ENCODE data around the gene RTN4RL1. TPM values are rescaled to one million over a fixed set of nuclear protein-coding genes. Genes with fewer than 3 reads are reported as not detected.

Gene RTN4RL1
- total RNA-seq, 1 experiment from 2014 or later, result 0.80 TPM

DNA sequence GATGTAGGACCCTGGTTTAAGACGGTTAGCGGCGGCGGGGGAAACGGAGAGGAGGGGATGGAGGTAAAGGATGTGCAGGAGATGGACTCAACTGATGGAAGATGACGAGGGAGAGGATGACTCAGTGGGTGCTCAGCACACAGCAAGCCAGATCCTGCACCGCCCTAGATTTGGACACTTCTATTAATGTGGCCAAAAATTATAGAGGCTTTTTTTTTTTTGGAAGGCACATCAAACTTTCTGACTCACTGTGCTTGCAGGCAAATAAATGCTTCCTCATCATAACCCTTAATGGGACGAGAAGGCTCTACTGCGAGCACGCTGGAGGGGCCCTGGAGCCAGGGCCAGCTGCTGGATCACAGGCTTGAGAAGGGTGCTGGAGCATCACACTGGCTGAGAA lies 36.0 kb downstream of the RTN4RL1 start:
- TF ChIP-seq TCF7L2 (IDR thresholded peaks at IDR 0.05; ENCODE audit: low read depth, low read length) (no peak), POLR2AphosphoS5 (IDR thresholded peaks at IDR 0.05; ENCODE audit: low read depth, low read length) (no peak), SIN3A (IDR thresholded peaks at IDR 0.05; ENCODE audit: borderline replicate concordance, insufficient read depth, low read depth, low read length) (no peak)
- TF ChIP-seq, protein P1, sequence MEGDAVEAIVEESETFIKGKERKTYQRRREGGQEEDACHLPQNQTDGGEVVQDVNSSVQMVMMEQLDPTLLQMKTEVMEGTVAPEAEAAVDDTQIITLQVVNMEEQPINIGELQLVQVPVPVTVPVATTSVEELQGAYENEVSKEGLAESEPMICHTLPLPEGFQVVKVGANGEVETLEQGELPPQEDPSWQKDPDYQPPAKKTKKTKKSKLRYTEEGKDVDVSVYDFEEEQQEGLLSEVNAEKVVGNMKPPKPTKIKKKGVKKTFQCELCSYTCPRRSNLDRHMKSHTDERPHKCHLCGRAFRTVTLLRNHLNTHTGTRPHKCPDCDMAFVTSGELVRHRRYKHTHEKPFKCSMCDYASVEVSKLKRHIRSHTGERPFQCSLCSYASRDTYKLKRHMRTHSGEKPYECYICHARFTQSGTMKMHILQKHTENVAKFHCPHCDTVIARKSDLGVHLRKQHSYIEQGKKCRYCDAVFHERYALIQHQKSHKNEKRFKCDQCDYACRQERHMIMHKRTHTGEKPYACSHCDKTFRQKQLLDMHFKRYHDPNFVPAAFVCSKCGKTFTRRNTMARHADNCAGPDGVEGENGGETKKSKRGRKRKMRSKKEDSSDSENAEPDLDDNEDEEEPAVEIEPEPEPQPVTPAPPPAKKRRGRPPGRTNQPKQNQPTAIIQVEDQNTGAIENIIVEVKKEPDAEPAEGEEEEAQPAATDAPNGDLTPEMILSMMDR (IDR thresholded peaks at IDR 0.05), result no peak
- TF ChIP-seq, protein P2, sequence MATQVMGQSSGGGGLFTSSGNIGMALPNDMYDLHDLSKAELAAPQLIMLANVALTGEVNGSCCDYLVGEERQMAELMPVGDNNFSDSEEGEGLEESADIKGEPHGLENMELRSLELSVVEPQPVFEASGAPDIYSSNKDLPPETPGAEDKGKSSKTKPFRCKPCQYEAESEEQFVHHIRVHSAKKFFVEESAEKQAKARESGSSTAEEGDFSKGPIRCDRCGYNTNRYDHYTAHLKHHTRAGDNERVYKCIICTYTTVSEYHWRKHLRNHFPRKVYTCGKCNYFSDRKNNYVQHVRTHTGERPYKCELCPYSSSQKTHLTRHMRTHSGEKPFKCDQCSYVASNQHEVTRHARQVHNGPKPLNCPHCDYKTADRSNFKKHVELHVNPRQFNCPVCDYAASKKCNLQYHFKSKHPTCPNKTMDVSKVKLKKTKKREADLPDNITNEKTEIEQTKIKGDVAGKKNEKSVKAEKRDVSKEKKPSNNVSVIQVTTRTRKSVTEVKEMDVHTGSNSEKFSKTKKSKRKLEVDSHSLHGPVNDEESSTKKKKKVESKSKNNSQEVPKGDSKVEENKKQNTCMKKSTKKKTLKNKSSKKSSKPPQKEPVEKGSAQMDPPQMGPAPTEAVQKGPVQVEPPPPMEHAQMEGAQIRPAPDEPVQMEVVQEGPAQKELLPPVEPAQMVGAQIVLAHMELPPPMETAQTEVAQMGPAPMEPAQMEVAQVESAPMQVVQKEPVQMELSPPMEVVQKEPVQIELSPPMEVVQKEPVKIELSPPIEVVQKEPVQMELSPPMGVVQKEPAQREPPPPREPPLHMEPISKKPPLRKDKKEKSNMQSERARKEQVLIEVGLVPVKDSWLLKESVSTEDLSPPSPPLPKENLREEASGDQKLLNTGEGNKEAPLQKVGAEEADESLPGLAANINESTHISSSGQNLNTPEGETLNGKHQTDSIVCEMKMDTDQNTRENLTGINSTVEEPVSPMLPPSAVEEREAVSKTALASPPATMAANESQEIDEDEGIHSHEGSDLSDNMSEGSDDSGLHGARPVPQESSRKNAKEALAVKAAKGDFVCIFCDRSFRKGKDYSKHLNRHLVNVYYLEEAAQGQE (IDR thresholded peaks at IDR 0.05; ENCODE audit: insufficient read depth in 1 of 2, low read depth in 2 of 2, low read length in 1 of 2), result no peak
- DNase-seq (ENCODE audit: low read depth, low spot score) (no peak), ATAC-seq (no peak)
- POLR2A ChIA-PET, result no interaction called here
- no peaks in the 10 kb centered on the region for H3K36me3 ChIP-seq (ENCODE audit: control insufficient read depth, insufficient read depth, low read length)
- no peaks in the 10 kb centered on the region for H3K27me3 ChIP-seq (ENCODE audit: control insufficient read depth, insufficient read depth, low read length)
- no peaks in the 10 kb centered on the region for H3K4me1 ChIP-seq (ENCODE audit: control insufficient read depth, insufficient read depth, low read length)
- CTCF ChIA-PET, result no interaction called here
- BruUV-seq (replicated peaks), result no TSS peak
- H3K4me3 ChIP-seq (ENCODE audit: low read depth in 2 of 2, low read length in 2 of 2), result no peak overlapping the region
- in situ Hi-C loops (cut with HindIII; ENCODE audit: low pct_unique_long_range_greater_than_20kb, low sequenced_read_pairs), result no loop called here
- no peaks in the 10 kb centered on the region for H3K9me3 ChIP-seq (ENCODE audit: control insufficient read depth, insufficient read depth, low read depth, low read length)
- H3K27ac ChIP-seq (ENCODE audit: low read length), result no peak overlapping the region
- intact Hi-C loops (cut with micrococcal nuclease; ENCODE audit: unreplicated experiment), result no loop called here

DNA sequence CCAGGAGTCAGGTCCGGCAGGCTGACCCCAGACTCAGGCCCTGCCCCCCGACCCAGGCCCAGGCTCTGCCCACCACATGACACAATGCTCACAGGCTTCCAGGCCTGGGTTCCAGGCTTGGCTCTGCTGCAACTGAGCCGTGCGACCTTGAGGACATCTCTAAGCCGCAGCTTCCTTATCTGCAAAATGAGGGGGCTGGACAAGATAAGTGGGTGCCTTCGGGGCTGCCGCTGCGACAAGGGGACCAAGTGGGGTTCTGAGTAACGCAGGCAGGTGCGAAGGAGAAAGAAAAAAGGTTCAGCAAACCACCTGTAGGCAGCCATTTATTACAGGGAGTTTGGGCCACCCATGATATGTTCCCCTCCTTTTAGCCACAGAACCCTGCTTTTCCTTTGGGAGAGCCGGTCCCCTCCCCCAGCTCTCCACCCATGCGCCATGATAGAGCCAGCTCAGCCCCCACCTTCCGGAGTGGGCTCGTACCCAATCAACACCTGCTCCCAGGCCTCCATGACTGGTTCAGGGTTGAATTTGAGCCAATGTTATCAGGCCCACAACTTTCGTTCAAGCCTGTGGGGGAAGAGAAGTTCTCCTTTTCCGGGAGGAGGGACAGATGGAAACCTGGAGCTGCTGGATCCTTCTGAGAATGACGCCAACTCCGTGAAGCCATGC lies 38.2 kb downstream of the RTN4RL1 start:
- Histone ChIP-seq H3K27me3 (ENCODE audit: control insufficient read depth, insufficient read depth, low read length) (no peaks in the 10 kb centered on the region), H3K9me3 (ENCODE audit: control insufficient read depth, insufficient read depth, low read depth, low read length) (no peaks in the 10 kb centered on the region), H3K4me1 (ENCODE audit: control insufficient read depth, insufficient read depth, low read length) (no peaks in the 10 kb centered on the region), H3K36me3 (ENCODE audit: control insufficient read depth, insufficient read depth, low read length) (no peaks in the 10 kb centered on the region), H3K4me3 (ENCODE audit: low read depth in 2 of 2, low read length in 2 of 2) (no peak overlapping the region), H3K27ac (ENCODE audit: low read length) (no peak overlapping the region)
- CTCF ChIA-PET, result no interaction called here
- intact Hi-C loops (cut with micrococcal nuclease; ENCODE audit: unreplicated experiment), result no loop called here
- DNase-seq (ENCODE audit: low read depth, low spot score), result no peak
- BruUV-seq (replicated peaks), result no TSS peak
- no peak for TF ChIP-seq SIN3A (IDR thresholded peaks at IDR 0.05; ENCODE audit: borderline replicate concordance, insufficient read depth, low read depth, low read length)
- in situ Hi-C loops (cut with HindIII; ENCODE audit: low pct_unique_long_range_greater_than_20kb, low sequenced_read_pairs), result no loop called here
- POLR2A ChIA-PET, result interaction anchor here (0.7 kb wide), 1 partner anchor 74 kb away, joined by 7 read pairs; no protein-coding TSS in a partner anchor
- ATAC-seq, result no peak

DNA sequence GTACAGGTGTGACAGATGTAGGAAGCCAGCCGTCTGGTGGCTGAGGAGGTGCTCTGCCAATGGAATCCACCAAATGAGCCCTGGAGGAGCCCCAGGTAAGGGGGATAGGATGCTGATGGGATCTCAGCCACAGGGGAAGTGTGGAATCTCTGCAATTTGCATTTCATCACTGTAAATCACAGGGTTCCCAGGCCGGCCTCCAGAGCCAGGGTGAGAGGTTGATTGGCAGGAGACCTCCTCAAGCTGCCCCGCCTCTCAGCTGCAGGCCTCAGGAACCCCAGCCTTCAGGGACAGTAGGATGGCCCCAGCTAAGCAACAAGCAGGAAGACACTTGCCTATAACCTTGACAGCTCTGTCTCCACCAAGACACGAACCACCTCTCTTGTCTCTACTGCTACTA lies 39.4 kb downstream of the RTN4RL1 start:
- Histone ChIP-seq H3K4me3 (ENCODE audit: low read depth in 2 of 2, low read length in 2 of 2) (no peak overlapping the region), H3K36me3 (ENCODE audit: control insufficient read depth, insufficient read depth, low read length) (no peaks in the 10 kb centered on the region), H3K27me3 (ENCODE audit: control insufficient read depth, insufficient read depth, low read length) (no peaks in the 10 kb centered on the region), H3K9me3 (ENCODE audit: control insufficient read depth, insufficient read depth, low read depth, low read length) (no peaks in the 10 kb centered on the region), H3K27ac (ENCODE audit: low read length) (no peak overlapping the region), H3K4me1 (ENCODE audit: control insufficient read depth, insufficient read depth, low read length) (no peaks in the 10 kb centered on the region)
- ATAC-seq (no peak), DNase-seq (ENCODE audit: low read depth, low spot score) (no peak)
- in situ Hi-C loops (cut with HindIII; ENCODE audit: low pct_unique_long_range_greater_than_20kb, low sequenced_read_pairs), result no loop called here
- no TSS peak for BruUV-seq (replicated peaks)
- intact Hi-C loops (cut with micrococcal nuclease; ENCODE audit: unreplicated experiment), result no loop called here
- CTCF ChIA-PET, result no interaction called here
- POLR2A ChIA-PET, result no interaction called here
- TF ChIP-seq, protein P1 (IDR thresholded peaks at IDR 0.05), result no peak
- TF ChIP-seq POLR2AphosphoS5 (IDR thresholded peaks at IDR 0.05; ENCODE audit: low read depth, low read length), result no peak
- TF ChIP-seq, protein P2 (IDR thresholded peaks at IDR 0.05; ENCODE audit: insufficient read depth in 1 of 2, low read depth in 2 of 2, low read length in 1 of 2), result no peak
- TF ChIP-seq SIN3A (IDR thresholded peaks at IDR 0.05; ENCODE audit: borderline replicate concordance, insufficient read depth, low read depth, low read length), result no peak
- no peak for TF ChIP-seq TCF7L2 (IDR thresholded peaks at IDR 0.05; ENCODE audit: low read depth, low read length)

Data from Panc1 (cell line).